Measurements from ENCODE around the gene RAPSN.

DNA sequence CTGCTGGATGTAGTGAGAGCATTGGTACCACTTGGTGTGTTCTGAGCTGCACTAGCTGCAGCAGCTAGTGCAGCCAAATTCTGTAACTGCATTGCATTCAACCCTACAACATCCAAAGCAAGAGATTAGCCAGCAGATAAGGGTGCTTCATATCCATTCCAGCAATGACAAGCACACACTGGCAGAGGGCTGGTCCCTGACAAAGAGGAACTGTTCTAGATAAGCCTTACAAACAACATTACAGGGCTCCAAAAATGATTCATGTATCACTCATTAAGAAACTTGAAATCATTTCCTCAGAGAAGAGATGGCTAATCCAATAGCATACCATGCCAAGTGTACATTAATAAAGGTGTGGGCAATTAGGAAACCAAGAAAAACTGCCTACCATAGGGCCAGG lies 28.4 kb upstream of the RAPSN start:
- TF ChIP-seq, protein P1, sequence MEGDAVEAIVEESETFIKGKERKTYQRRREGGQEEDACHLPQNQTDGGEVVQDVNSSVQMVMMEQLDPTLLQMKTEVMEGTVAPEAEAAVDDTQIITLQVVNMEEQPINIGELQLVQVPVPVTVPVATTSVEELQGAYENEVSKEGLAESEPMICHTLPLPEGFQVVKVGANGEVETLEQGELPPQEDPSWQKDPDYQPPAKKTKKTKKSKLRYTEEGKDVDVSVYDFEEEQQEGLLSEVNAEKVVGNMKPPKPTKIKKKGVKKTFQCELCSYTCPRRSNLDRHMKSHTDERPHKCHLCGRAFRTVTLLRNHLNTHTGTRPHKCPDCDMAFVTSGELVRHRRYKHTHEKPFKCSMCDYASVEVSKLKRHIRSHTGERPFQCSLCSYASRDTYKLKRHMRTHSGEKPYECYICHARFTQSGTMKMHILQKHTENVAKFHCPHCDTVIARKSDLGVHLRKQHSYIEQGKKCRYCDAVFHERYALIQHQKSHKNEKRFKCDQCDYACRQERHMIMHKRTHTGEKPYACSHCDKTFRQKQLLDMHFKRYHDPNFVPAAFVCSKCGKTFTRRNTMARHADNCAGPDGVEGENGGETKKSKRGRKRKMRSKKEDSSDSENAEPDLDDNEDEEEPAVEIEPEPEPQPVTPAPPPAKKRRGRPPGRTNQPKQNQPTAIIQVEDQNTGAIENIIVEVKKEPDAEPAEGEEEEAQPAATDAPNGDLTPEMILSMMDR (IDR thresholded peaks at IDR 0.05; ENCODE audit: control extremely low read depth in 1 of 3, insufficient read depth in 1 of 3, low read depth in 1 of 3, low read length in 3 of 3), result no peak
- TF ChIP-seq JUND (IDR thresholded peaks at IDR 0.05; ENCODE audit: low read length), result no peak
- no peak for TF ChIP-seq SIN3A (conservative IDR thresholded peaks at IDR 0.05 in 1 of 2, IDR thresholded peaks at IDR 0.05 in 1 of 2; ENCODE audit: low read depth in 1 of 2, low read length in 2 of 2)
- TF ChIP-seq GABPA (IDR thresholded peaks at IDR 0.05; ENCODE audit: borderline replicate concordance, insufficient read depth, low read length), result no peak
- TF ChIP-seq YY1 (IDR thresholded peaks at IDR 0.05; ENCODE audit: low read depth, low read length), result no peak
- TF ChIP-seq CHD2 (IDR thresholded peaks at IDR 0.05; ENCODE audit: low read length), result no peak
